NCI-H446 treated with DMSO at 0.1 percent for 48 hours (cell line): ENCODE measurements around the gene TIMM50.
A peak's percentile ranks its signal among the peaks of the same experiment; 100 is the strongest.
"Not testable (repeated sequence)": the region's sequence is repeated elsewhere in the genome, so short reads cannot be mapped to it uniquely, and the experiment has no call there.

Experiments used
- DNase-seq: peaks from one replicate; lab custom pipeline; 2025; lab: John Stamatoyannopoulos, UW

TIMM50 gene

DNA sequence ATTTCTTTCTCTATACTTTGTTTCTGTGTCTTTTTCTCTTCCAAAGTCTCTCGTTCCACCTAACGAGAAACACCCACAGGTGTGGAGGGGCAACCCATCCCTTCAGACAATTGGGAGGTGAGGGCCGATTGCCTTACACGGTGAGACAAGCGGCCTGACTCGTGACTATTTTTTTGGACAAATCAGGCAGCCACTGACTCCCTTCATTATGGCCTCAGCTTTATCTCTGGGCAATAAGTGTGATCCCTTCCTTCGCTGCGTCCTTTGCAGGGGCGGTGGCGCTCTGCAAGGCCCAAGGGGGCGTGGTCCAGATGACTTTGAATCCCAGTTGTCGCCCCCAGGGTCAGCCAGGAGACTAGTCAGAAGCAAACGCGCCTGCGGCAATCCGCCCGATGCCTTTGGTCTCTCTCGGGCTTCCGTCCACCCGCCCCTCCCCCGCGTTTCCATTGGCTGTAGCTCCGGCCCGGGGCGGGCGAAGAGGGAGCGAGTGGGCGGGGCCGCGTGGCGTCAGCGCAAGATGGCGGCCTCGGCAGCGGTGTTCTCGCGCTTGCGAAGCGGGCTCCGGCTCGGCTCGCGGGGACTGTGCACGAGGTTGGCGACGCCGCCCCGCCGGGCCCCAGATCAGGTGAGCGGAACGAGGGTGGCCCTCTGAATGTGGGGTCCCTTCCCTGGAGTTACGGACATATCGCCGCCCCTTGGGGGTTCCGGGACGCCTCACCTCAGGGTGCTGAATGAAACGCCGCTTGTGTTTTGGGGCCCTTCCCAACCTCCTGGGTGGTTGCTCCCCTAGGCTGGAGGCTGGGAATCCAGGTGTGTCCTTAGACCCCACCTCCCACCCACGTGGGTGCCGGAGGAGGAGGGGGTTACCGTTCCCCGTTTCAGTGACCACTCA is at the start of gene TIMM50:
Gene TIMM50 (plus strand): TSS at position 502 of the 892 bp plus-strand sequence. CDS start 16 bp downstream, at position 518.
- peak; percentile 89 for DNase-seq

DNA sequence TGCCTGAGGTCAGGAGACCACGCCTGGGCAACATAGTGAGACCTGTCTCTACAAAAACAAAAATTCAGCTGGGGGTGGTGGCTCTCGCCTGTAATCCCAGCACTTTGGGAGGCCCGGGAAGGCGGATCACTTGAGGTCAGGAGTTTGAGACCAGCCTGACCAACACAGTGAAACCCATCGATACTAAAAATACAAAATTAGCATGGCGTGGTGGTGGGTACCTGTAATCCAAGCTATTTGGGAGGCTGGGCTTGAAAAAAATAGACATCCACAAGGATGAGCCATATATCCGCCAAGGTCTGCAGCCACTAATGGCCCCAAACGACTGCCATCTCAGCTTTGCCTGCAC is 48.0 kb upstream of the TIMM50 start:
- DNase-seq: no peak

DNA sequence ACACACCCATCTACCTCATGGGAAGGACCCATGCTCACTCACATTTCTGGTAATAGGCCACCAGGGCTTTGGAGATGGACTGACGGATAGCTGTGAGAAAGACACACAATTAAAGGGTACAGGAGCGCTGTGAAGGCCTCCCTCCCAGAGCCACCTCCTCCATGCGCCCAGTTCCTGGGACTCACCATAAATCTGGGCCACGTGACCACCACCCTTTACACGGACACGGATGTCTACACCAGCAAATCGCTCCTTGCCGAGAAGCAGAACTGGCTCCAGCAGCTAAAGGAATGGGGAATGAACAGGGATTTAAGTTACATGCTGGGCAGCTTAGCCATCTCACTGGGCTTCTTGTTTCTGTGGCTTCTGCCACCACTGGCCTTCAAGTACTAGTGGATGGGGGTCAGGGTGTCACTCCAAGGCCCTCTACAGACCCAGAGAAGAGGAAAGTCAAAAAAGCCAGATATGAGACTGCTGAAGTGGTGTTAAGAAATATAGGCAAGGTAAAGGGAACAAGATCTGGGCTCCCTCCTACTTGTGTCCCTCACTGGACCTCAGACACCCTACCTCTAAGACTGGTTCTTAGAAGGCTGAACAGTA is 47.1 kb upstream of the TIMM50 start:
- no peak for DNase-seq

DNA sequence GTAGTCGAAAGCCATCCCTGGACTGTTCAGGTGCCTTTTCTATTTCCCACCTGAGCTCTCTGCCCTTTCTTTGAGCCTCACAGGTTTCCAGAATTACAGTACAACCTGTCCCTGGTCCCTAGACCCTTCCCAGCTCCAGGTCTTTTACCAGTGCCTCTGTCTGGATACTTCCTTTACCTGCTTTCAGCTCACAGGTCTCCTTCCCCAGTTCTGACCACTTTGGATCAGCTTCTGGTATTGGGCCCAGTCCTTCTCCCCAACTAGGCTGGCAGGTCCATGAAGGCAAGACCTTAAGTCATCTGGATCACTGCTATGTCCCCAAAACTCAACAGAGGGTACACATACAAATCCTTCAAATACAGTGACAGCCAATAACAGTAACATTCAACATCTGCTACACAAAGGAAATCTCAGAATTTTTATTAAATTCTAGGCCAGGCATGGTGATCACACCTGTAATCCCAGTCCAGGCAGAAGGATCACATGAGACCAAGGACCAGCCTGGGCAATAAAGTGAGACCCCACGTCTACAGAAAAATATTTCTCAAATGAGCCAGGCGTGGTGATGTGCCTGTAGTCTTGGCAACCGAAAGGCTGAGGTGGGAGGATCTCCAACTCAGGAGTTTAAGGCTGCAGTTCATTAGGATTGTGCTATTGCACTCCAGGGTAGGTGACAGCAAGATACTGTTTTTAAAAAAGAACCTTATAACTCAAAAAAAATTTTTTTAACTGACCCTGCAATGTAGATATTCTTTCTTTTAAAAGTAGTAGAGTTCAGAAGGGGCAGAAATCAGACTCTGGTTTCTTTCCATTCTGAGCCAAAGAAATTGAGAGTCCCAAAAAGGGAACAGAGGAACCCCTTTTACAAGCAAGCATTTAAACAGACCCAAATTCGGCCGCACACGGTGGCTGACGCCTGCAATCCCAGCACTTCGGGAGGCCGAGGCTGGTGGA is 46.2 kb upstream of the TIMM50 start:
- DNase-seq: no peak

DNA sequence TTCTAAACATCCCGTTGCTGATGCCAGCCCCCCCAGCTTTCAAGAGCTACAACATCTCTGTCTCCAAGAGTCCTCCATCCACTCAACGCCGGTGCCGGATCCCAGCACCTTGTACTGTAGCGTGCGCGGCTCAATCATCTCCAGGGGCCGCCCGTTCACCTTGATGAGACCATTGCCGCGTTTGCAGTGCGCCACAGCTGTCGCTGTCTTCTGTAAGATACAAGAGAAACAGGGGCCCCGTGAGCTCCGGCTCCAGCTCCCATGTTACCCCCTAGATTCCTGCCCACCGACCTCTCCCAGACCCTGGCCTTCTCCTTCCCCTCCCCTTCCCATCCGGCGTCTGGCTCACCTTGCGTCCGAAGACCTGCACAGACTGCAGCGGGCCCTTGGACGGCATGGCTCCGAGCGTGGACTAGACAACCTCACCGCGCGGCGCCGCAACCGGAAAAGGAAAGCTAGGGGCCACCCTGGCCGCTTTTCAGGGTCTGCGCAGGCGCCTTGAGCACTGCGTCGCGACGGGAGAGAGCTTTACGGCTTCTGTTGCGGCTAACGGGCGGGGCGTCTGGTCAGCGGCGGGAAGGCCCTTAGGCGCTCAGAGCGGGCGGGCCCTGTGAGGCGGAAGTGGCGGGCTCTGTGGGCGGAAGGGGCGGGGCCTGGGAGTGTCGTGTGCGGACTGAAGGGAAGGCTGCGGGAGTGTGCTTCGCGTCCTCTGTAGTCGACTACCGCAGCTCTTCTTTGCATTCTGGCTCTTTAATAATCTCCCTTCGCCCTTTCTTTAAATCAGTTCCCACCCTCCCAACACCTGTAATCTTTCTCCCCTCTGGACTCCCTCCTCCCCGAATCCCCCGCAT is 44.9 kb upstream of the TIMM50 start, which contains the start of gene RPS16:
Gene RPS16 (minus strand): TSS at position 451 of the 851 bp plus-strand sequence. CDS start 54 bp downstream, at position 397.
- peak; percentile 98 for DNase-seq

DNA sequence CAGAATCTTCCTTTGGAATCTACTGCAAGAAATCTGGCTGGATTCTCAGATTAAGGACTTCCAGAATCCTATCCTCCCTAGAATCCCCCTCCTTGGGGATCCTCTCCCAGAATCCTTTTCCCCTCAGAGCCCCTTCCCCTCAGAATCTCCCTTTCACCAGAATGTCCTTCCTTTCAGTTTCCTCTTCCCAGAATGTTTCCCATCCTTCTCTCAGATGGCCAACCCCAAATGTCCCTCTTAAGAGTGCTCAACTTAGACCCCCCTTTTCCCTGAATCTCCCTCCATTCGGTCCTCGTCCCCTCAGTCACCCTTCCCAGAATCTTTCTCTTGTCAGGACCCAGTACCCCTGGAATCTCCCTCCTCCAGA is 44.3 kb upstream of the TIMM50 start:
- DNase-seq: no peak

DNA sequence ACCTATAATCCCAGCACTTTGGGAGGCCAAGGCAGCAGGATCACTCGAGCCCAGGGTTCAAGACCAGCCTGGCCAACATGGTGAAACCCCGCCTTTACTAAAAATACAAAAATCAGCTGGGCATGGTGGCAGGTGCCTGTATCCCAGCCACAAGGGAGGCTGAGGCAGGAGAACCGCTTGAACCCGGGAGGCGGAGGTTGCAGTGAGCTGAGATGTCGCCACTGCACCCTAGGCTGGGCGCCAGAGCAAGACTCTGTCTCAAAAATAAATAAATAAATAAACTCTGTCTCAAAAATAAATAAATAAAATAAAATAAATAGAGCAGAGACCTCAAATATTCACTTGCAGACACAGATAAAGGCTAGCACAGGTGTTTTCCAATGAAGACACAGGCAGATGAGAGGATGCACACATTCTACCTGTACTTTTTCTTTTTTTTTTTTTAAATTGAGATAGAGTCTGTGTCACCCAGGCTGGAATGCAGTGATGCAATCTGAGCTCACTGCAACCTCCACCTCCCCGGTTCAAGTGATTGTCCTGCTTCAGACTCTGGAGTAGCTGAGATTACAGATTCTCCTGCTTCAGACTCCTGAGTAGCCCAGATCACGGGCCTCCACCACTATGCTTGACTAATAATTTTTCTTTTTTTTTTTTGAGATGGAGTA is 42.2 kb upstream of the TIMM50 start:
- DNase-seq: no peak

DNA sequence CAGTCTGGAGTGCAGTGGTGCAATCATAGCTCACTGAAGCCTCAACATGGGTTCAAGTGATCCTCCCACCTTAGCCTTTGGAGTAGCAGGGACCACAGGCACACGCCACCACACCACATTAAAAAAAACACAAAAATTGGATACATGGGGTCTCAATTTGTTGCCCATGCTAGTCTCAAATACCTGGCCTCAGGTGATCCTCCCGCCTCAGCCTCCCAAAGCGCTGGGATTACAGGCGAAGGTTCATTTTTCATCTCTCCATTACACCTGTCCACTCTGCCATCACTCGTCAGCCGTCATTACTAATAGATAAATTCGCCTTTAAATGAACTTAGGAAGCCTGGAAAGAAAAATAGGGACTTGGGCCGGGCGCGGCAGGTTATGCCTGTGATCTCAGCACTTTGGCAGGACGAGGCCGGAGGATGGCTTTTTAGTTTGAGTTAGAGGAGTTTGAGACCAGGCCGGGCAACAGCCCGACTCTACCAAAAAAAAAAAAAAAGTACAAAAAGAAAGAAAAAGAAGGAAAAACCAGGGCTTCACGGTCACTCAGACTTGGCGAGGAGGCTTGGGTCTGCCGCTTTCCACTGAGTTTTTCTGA is 35.9 kb upstream of the TIMM50 start:
- DNase-seq: no peak

DNA sequence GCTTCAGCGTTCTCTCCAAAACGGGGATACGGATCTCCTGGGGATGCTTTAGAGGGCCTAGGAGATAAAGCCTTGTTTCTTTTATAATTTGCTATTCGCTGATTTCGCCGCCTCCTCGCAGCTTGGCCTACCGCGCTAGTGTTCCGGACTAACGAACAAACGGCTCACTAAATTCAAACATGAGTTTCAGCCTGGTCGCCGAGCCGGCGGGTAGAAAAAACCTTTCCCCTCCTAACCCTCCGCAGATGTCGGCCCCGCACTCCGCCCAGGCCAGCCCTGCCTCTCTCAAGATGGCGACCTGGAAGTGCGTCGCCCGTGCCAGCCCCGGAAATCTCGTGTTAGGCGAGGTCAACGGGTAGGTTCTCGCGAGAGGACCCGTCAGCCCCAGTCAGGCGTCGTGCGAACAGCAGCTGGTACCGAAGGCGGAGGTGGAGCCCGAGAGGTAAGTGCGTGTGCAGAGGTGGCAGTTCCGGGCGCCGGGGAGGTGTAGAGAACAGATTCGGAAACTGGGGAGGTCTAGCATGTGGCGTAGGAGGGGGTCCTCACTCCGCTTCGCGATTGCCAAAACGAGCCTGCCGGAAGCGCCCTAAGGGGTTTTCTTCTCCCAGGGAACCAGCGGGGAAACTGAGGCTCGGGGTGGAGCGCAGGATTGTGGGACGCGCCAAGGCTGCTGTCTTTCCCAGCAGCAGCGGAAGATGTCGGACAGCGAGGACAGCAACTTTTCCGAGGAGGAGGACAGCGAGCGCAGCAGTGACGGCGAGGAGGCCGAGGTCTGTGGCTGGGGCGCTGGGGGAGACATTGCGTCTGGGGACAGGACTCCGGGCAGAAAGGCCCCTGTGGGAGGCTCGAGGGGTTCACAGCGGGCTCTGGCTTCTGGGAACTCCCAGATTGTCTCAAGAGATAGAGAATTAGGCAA is 35.2 kb upstream of the TIMM50 start, which contains the start of gene SUPT5H:
Gene SUPT5H (plus strand): TSS at position 387 of the 916 bp plus-strand sequence. CDS start 309 bp downstream, at position 696.
- DNase-seq: peak; percentile 93

DNA sequence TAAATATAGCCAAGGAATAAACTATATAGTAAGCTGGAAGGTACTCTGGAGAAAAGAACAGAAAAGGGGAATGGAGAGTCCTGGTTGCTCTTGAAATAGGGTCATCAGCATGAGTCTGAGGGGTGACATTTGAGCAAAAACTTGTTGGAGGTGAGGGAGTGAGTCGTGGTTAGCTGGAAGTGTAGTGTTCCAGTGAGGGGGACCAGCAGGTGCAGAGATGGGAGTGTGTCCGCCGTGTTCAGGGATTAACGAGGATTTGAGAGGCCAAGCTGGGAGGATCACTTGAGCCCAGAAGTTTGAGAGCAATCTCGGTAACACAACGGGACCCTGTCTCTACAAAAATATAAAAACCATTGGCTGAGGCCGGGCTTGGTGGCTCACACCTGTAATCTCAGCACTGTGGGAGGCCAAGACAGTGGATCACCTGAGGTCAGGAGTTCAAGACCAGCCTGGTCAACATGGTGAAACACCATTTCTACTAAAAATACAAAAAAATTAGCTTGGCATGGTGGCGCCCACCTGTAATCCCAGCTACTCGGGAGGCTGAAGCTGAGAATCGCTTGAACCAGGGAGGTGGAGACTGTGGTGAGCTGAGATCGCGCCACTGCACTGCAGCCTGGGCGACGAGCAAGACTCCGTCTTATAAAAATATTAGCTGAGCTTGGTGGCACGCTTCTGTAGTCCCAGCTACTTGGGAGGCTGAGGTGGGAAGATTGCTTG is 34.1 kb upstream of the TIMM50 start:
- no peak for DNase-seq

DNA sequence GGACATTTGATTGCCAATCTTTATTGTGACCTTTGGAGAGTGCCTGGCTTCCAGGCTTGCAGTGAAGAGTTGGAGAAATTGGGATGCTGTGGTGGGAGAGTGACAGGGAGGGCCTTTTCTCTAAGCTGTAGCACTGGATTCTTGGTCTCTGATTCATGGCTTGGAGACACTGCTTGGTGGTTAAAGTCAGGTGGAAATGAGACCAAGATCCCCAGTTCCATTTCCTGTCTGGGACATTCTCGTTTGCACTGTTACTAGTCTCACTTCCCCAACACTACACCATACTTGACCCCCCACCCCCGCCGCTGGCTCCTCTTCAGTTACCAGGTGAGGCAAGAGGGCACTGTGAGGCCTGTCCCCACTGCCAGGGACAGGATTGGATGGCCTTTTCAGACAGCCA is 32.4 kb upstream of the TIMM50 start:
- no peak for DNase-seq

DNA sequence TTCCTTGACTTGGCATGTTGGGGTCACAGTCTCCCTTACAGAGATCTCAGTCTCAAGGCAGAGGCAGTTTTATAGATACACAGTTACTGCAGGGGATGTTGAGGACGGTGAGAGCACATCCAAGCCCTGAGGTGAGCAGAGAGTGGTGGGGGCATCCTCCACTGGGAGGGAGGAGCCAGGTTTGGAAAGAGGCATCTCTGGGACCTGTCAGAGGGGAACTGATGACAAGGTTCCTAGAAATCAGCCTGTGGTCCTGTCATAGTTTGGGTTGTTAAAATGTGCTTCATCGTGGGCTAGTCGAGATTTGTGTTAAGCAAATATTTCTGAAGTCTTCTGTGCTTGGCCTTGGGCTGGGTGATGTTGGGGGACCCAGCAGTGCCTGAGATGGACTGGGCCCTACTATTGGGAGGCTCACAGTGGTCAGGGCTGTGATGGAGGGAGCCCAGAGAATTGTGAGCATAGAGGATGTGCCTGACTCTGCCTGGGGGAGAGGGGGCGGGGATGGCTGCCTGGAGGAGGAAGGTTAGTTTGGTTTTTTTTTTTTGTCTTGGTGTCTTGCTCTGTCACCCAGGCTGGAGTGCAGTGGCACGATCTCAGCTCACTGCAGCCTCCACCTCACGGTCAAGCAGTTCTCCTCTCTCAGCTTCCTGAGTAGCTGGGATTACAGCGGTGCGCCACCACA is 31.4 kb upstream of the TIMM50 start:
- DNase-seq: no peak

DNA sequence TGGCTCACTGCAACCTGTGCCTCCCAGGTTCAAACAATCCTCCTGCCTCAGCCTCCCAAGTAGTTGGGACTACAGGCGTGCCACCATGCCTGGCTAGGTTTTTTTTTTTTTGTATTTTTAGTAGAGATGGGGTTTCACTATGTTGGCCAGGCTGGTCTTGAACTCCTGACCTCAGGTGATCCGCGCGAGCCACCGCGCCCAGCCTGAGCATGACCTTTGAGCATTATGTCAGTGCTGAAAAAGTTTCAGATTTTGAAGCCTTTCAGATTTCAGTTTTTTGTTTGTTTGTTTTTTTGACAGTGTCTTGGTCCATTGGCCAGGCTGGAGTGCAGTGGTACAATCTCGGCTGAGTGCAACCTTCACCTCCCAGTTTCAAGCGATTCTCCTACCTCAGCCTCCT is 29.4 kb upstream of the TIMM50 start:
- DNase-seq: not testable (repeated sequence)

DNA sequence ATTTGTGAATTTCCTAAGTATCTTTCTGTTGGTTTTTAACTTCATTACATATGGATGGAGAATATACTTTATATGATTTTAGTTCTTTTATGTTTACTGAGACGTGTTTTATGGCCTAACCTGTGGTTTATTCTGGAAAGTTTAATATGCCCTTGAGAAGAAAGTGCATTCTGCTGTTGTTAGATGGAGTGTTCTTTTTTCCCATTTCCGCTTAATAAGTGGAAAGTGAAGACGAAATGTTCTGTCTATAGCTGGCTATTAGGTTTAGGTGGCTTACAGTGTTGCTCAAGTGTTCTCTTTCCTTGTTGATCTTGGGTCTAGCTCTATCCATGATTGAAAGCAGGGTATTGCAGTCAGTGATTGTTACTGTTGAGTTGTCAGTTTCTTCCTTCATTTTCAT is 17.2 kb upstream of the TIMM50 start:
- no peak for DNase-seq

DNA sequence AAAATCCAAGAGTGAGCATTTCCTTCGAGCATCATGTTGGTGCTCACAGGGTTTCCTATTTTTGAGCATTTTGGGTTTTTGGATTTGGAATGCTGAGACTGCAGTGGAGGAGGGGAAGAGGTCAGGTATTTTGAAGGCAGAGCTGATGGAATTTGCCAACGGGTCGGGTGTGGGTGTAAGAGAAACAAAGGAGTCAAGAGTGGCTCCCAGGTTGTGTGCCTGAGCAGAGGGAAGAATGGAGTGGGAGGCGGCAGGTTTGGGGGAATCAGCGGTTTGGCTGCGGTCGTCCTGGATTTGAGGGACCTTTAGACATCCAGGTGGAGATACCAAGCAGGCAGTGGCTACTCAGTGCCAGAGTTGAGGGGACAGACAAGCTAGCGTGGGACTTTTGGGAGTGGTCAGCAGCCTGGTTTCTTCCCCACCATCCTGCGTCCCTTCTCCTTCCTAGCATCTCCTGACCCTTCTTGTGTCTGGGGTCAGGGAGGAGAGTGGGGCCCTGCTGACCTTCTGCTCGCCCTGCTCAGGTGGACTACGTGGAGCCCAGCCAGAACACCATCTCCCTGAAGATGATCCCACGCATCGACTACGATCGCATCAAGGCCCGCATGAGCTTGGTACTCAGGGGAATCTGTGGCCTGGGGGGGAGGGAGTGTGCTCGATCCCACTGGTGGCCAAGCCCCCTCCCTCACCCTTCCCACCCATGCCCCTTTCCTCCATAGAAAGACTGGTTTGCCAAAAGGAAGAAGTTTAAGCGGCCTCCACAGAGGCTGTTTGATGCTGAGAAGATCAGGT is 14.5 kb upstream of the TIMM50 start:
- DNase-seq: no peak

DNA sequence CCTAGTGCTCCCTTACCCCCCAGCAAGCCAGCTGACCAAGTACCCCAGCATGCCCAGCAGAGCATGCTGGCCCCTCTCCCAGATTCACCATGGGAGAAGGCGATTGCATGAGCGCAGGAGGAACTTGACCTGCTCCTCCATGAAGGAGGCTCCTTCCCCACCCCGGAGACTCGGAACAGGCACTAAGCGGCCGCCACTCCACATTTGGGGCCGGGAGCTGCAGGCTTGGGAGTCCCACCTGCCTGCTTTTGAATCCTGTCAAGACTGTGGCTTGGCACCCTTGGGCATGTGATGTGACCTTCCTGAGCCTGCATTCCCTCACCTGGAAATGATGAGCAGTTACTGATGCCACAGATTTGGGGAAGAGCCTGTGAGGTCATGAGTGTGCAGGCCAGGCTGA is 12.7 kb upstream of the TIMM50 start:
- no peak for DNase-seq

DNA sequence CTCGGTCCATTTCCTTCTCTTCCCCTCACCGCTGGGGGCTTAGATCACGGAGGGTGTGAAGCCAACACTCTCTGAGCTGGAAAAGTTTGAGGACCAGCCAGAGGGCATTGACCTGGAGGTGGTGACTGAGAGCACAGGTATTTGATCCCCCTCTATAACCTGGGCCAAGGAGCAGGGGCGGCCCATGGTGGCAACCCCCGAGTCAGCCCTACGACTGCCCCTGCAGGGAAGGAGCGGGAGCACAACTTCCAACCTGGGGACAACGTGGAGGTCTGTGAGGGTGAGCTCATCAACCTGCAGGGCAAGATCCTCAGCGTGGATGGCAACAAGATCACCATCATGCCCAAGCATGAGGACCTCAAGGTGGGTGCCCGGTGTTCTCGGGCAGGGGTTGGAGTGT is 11.6 kb upstream of the TIMM50 start:
- no peak for DNase-seq
